CD14-positive monocyte (primary cell): ENCODE data around the gene EPN3. TPM values are rescaled to one million over a fixed set of nuclear protein-coding genes. Genes with fewer than 3 reads are reported as not detected.

ENCODE experiments used
- DNase-seq, 3 donors: peaks; one replicate each; pipeline ENCODE4 v3.0.0-alpha.2; 2011 to 2022
- H2AFZ ChIP-seq: 2 replicates; pipeline ENCODE4 v1.6.0; 2012; ENCODE audit warnings: mild to moderate bottlenecking, low read depth, low read length, inconsistent platforms; ENCODE audit not compliant: insufficient read depth, poor library complexity, severe bottlenecking
- H3K27ac ChIP-seq, 2 donors: 1 replicate in 1 of 2; 2 replicates in 1 of 2; pipeline ENCODE4 v1.5.1; 2012 to 2013; ENCODE audit warnings: low read length in 2 of 2, control low read depth in 1 of 2, inconsistent platforms in 1 of 2, low read depth in 1 of 2, mild to moderate bottlenecking in 1 of 2
- H3K27me3 ChIP-seq, 2 donors: one replicate each; pipeline versions ENCODE4 v1.6.0 to v1.6.1; 2011 to 2013; ENCODE audit warnings: low read length in 2 of 2; ENCODE audit not compliant: control insufficient read depth in 2 of 2, insufficient read depth in 2 of 2
- H3K36me3 ChIP-seq, 2 donors: replicated peaks in 1 of 2; 1 replicate in 1 of 2; 2 replicates in 1 of 2; pipeline versions ENCODE4 v1.5.1 to v1.6.1; 2012 to 2013; ENCODE audit warnings: low read length in 2 of 2, control low read depth in 1 of 2, inconsistent platforms in 1 of 2, mild to moderate bottlenecking in 1 of 2; ENCODE audit not compliant: insufficient read depth in 2 of 2, control insufficient read depth in 1 of 2
- H3K4me1 ChIP-seq, 2 donors: 1 replicate in 1 of 2; 2 replicates in 1 of 2; pipeline versions ENCODE4 v1.5.1 to v1.6.1; 2012 to 2013; ENCODE audit warnings: low read length in 2 of 2, control low read depth in 1 of 2, inconsistent platforms in 1 of 2, mild to moderate bottlenecking in 1 of 2, moderate library complexity in 1 of 2; ENCODE audit not compliant: insufficient read depth in 2 of 2, control insufficient read depth in 1 of 2
- H3K4me2 ChIP-seq: replicated peaks from 2 replicates; pipeline ENCODE3; 2012; ENCODE audit warnings: low read length, moderate library complexity, mild to moderate bottlenecking; ENCODE audit not compliant: poor library complexity, severe bottlenecking; ENCODE audit errors: extremely low read depth
- H3K4me3 ChIP-seq, 3 experiments: fragments of 200-600 bp in 1 of 3; sonication (generic) in 1 of 3; replicated peaks in 1 of 3; 1 replicate in 2 of 3; 2 replicates in 1 of 3; pipeline ENCODE4 v1.5.1; 2011 to 2013; ENCODE audit warnings: low read length in 3 of 3, mild to moderate bottlenecking in 3 of 3, control low read depth in 2 of 3, low read depth in 2 of 3, inconsistent platforms in 1 of 3, moderate library complexity in 1 of 3
- H3K79me2 ChIP-seq: 2 replicates; pipeline ENCODE4 v1.6.0; 2012; ENCODE audit warnings: mild to moderate bottlenecking, control low read depth, inconsistent platforms, low read length, moderate library complexity; ENCODE audit not compliant: insufficient read depth
- H3K9ac ChIP-seq: 2 replicates; pipeline ENCODE4 v1.6.0; 2017; ENCODE audit warnings: low read length, mild to moderate bottlenecking; ENCODE audit not compliant: insufficient read depth, poor library complexity, severe bottlenecking
- H3K9me3 ChIP-seq, 2 donors: replicated peaks in 1 of 2; 1 replicate in 1 of 2; 2 replicates in 1 of 2; pipeline versions ENCODE4 v1.5.1 to v1.6.1; 2012 to 2013; ENCODE audit warnings: low read length in 2 of 2, control low read depth in 1 of 2; ENCODE audit not compliant: control insufficient read depth in 1 of 2, insufficient read depth in 1 of 2
- H4K20me1 ChIP-seq: 2 replicates; pipeline ENCODE4 v1.6.0; 2012; ENCODE audit warnings: mild to moderate bottlenecking, low read length, control low read depth, moderate library complexity; ENCODE audit not compliant: insufficient read depth
- H3K27ac Mint-ChIP-seq, 7 donors: one replicate each; pipeline ENCODE4 v1.8.0; 2020; ENCODE audit warnings: mild to moderate bottlenecking in 7 of 7, mixed read lengths in 7 of 7, moderate library complexity in 6 of 7, inconsistent platforms in 2 of 7
- H3K27me3 Mint-ChIP-seq, 3 donors: one replicate each; pipeline ENCODE4 v1.8.0; 2021 to 2022; ENCODE audit warnings: low read depth in 3 of 3, mild to moderate bottlenecking in 3 of 3, mixed read lengths in 3 of 3, moderate library complexity in 3 of 3, inconsistent platforms in 1 of 3
- H3K36me3 Mint-ChIP-seq, 2 donors: one replicate each; pipeline ENCODE4 v1.8.0; 2020; ENCODE audit warnings: mixed read lengths in 2 of 2, inconsistent platforms in 1 of 2, mild to moderate bottlenecking in 1 of 2
- H3K4me1 Mint-ChIP-seq: one replicate; pipeline ENCODE4 v1.8.0; 2020; ENCODE audit warnings: mild to moderate bottlenecking, mixed read lengths
- H3K4me3 Mint-ChIP-seq, 2 donors: one replicate each; pipeline ENCODE4 v1.8.0; 2020; ENCODE audit warnings: mild to moderate bottlenecking in 2 of 2, mixed read lengths in 2 of 2, moderate library complexity in 1 of 2
- H3K9me3 Mint-ChIP-seq, 7 donors: one replicate each; pipeline ENCODE4 v1.8.0; 2020 to 2022; ENCODE audit warnings: mixed read lengths in 7 of 7, mild to moderate bottlenecking in 6 of 7, moderate library complexity in 6 of 7, inconsistent platforms in 2 of 7
- WGBS: methylation state at CpG from one replicate; pipeline ENCODE4 v1.1.5; 2013; ENCODE audit warnings: missing lambda C conversion rate; ENCODE audit not compliant: insufficient coverage; 5-methylcytosine and 5-hydroxymethylcytosine counted together
- intact Hi-C, 2 donors: fragments of 100-400 bp; cut with micrococcal nuclease; formaldehyde crosslinking; loops; one replicate each; pipeline versions ENCODE4 v1.15.0 to v1.15.1; 2023
- polyA plus RNA-seq, 3 donors: library from polyadenylated mRNA; depleted of rRNA in 1 of 3; unstranded in 2 of 3; stranded (reverse) in 1 of 3; fragments of 300-500 nt in 2 of 3; fragments of >200 nt in 1 of 3; fragmentation: Illumina TruSeq in 2 of 3; gene quantifications; 1 replicate in 2 of 3; 2 replicates in 1 of 3; pipeline ENCODE4 v1.2.3, GENCODE V29; 2012 to 2021
- TF ChIP-seq, protein P1 (sequence below): fragments of 200-600 bp; IDR thresholded peaks from one replicate; pipeline ENCODE4 v1.8.0; 2022; ENCODE audit warnings: antibody characterized with exemption, mild to moderate bottlenecking

Gene EPN3
- polyA plus RNA-seq, 3 donors, result not detected

- Mint-ChIP-seq H3K36me3 (no peaks in the 10 kb centered on the region), H3K4me3 (no peak overlapping the region), H3K27me3 (peaks cover 9 to 21% (median 19%) of the 10 kb centered on the region in 3 donors), H3K4me1 (peaks cover 2% of the 10 kb centered on the region), H3K27ac (no peak overlapping the region), H3K9me3 (no peaks in the 10 kb centered on the region)
- no peak overlapping the region for H3K9ac ChIP-seq
- no peaks in the 10 kb centered on the region for H3K27me3 ChIP-seq
- 91% methylated on average over 16 of the region's 16 CpGs for WGBS
- no peaks in the 10 kb centered on the region for H3K36me3 ChIP-seq
- no peak overlapping the region for H2AFZ ChIP-seq
- H3K4me1 ChIP-seq, result no peaks in the 10 kb centered on the region
- H3K79me2 ChIP-seq, result no peaks in the 10 kb centered on the region
- no peaks in the 10 kb centered on the region for H4K20me1 ChIP-seq
- H3K9me3 ChIP-seq, result no peaks in the 10 kb centered on the region
- H3K4me3 ChIP-seq, result no peak overlapping the region
- H3K27ac ChIP-seq, result no peak overlapping the region
- TF ChIP-seq, protein P1, sequence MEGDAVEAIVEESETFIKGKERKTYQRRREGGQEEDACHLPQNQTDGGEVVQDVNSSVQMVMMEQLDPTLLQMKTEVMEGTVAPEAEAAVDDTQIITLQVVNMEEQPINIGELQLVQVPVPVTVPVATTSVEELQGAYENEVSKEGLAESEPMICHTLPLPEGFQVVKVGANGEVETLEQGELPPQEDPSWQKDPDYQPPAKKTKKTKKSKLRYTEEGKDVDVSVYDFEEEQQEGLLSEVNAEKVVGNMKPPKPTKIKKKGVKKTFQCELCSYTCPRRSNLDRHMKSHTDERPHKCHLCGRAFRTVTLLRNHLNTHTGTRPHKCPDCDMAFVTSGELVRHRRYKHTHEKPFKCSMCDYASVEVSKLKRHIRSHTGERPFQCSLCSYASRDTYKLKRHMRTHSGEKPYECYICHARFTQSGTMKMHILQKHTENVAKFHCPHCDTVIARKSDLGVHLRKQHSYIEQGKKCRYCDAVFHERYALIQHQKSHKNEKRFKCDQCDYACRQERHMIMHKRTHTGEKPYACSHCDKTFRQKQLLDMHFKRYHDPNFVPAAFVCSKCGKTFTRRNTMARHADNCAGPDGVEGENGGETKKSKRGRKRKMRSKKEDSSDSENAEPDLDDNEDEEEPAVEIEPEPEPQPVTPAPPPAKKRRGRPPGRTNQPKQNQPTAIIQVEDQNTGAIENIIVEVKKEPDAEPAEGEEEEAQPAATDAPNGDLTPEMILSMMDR, result no peak
- H3K4me2 ChIP-seq, result no peak overlapping the region
- intact Hi-C loops, result no loop called here
- DNase-seq, result no peak
Measured at GRCh38 chr17:50578173-50578572, 45.6 kb downstream of the EPN3 start.

GRCh38 chr17:50579399-50579798, 46.9 kb downstream of the EPN3 start:
- TF ChIP-seq, protein P1, result no peak
- Histone ChIP-seq H3K9ac (no peak overlapping the region), H3K27ac (no peak overlapping the region), H3K36me3 (no peaks in the 10 kb centered on the region), H3K79me2 (no peaks in the 10 kb centered on the region), H3K9me3 (no peaks in the 10 kb centered on the region), H3K4me3 (no peak overlapping the region), H4K20me1 (no peaks in the 10 kb centered on the region), H3K4me1 (no peaks in the 10 kb centered on the region), H3K4me2 (no peak overlapping the region), H2AFZ (no peak overlapping the region), H3K27me3 (no peaks in the 10 kb centered on the region)
- peaks cover 2% of the 10 kb centered on the region for H3K4me1 Mint-ChIP-seq
- no peaks in the 10 kb centered on the region for H3K36me3 Mint-ChIP-seq
- H3K27me3 Mint-ChIP-seq, result peaks cover 16 to 30% (median 22%) of the 10 kb centered on the region in 3 donors
- intact Hi-C loops, result no loop called here
- DNase-seq, result no peak
- H3K27ac Mint-ChIP-seq, result no peak overlapping the region
- 83% methylated on average over 1 of the region's 7 CpGs for WGBS
- no peaks in the 10 kb centered on the region for H3K9me3 Mint-ChIP-seq
- no peak overlapping the region for H3K4me3 Mint-ChIP-seq
